MM.1S (cell line): ENCODE measurements around the gene SLC2A1.

Experiments used
- DNase-seq: peaks from one replicate; pipeline ENCODE4 v3.0.0-alpha.2; 2015
- H2AFZ ChIP-seq: fragments of 300-600 bp; sonication (generic); 2 replicates; pipeline ENCODE4 v1.6.0; 2016; ENCODE audit warnings: antibody characterized with exemption, low read length
- H3F3A ChIP-seq: fragments of 300-600 bp; sonication (generic); 2 replicates; pipeline ENCODE4 v1.6.1; 2016; ENCODE audit warnings: mild to moderate bottlenecking, antibody characterized with exemption, low read length, moderate library complexity, mixed read lengths; ENCODE audit not compliant: insufficient read depth
- H3K27ac ChIP-seq: fragments of 300-600 bp; sonication (generic); 2 replicates; pipeline ENCODE4 v1.5.1; 2016; ENCODE audit warnings: mild to moderate bottlenecking, low read length
- H3K27me3 ChIP-seq: fragments of 300-600 bp; sonication (generic); replicated peaks from 2 replicates; pipeline ENCODE4 v1.6.0; 2016; ENCODE audit warnings: low read length; ENCODE audit not compliant: insufficient read depth
- H3K36me3 ChIP-seq: fragments of 300-600 bp; sonication (generic); replicated peaks from 2 replicates; pipeline ENCODE4 v1.6.1; 2016; ENCODE audit warnings: mild to moderate bottlenecking, low read length, mixed read lengths; ENCODE audit not compliant: insufficient read depth
- H3K4me1 ChIP-seq: fragments of 300-600 bp; sonication (generic); 2 replicates; pipeline ENCODE4 v1.6.1; 2016; ENCODE audit warnings: low read length, mixed read lengths
- H3K4me2 ChIP-seq: fragments of 300-600 bp; sonication (generic); 2 replicates; pipeline ENCODE4 v1.6.0; 2016; ENCODE audit warnings: low read depth, low read length
- H3K4me3 ChIP-seq: fragments of 300-600 bp; sonication (generic); 2 replicates; pipeline ENCODE4 v1.5.1; 2016; ENCODE audit warnings: low read length, mixed read lengths
- H3K79me2 ChIP-seq: fragments of 300-600 bp; sonication (generic); 2 replicates; pipeline ENCODE4 v1.6.1; 2016; ENCODE audit warnings: mixed run types, low read length, mixed read lengths
- H3K9ac ChIP-seq: fragments of 300-600 bp; sonication (generic); 2 replicates; pipeline ENCODE4 v1.6.1; 2016; ENCODE audit warnings: low read length, mixed read lengths
- H3K9me2 ChIP-seq: fragments of 300-600 bp; sonication (generic); replicated peaks from 2 replicates; pipeline ENCODE4 v1.6.1; 2016; ENCODE audit warnings: mild to moderate bottlenecking, low read length, mixed read lengths; ENCODE audit not compliant: insufficient read depth
- H3K9me3 ChIP-seq: fragments of 300-600 bp; sonication (generic); replicated peaks from 2 replicates; pipeline ENCODE4 v1.6.1; 2016; ENCODE audit warnings: mild to moderate bottlenecking, low read length, mixed read lengths; ENCODE audit not compliant: insufficient read depth
- H4K20me1 ChIP-seq: fragments of 300-600 bp; sonication (generic); 2 replicates; pipeline ENCODE4 v1.6.1; 2016; ENCODE audit warnings: mild to moderate bottlenecking, low read length, moderate library complexity, mixed read lengths; ENCODE audit not compliant: insufficient read depth
- EZH2 ChIP-seq: fragments of 300-600 bp; sonication (generic); optimal IDR thresholded peaks from 2 replicates; pipeline ENCODE3; 2017; ENCODE audit warnings: low read depth, mild to moderate bottlenecking, antibody characterized with exemption, low read length, mixed read lengths
- EZH2phosphoT487 ChIP-seq: fragments of 300-600 bp; sonication (generic); IDR thresholded peaks from 2 replicates; pipeline ENCODE4 v1.6.1; 2018; ENCODE audit warnings: antibody characterized with exemption, low read length
- TF ChIP-seq, protein P1 (sequence below): fragments of 300-600 bp; sonication (generic); IDR thresholded peaks from 2 replicates; pipeline ENCODE4 v1.5.1; 2016; ENCODE audit warnings: antibody characterized with exemption, low read length, mixed read lengths

Gene SLC2A1

DNA sequence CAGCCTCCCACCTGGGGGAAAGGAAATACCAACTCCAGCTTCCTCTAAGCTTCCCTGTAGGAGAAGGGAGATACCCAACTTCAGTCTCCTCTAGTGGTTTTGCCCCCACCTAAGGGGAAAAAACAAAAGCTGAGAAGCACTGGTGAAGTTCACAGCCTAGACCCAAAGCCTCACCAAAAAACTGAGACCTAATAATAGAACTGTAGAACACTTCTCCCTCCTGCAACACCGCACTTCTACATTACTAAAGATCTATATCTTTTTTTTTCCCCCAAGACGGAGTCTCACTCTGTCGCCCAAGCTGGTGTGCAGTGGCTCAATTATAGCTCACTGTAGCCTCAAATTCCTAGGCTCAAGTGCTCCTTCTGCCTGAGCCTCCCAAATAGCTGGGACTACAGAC lies 43.2 kb downstream of the SLC2A1 start:
- Histone ChIP-seq H3F3A (no peaks in the 10 kb centered on the region), H4K20me1 (no peaks in the 10 kb centered on the region), H2AFZ (no peak overlapping the region), H3K27ac (no peak overlapping the region), H3K36me3 (no peaks in the 10 kb centered on the region), H3K9ac (no peak overlapping the region), H3K79me2 (no peaks in the 10 kb centered on the region), H3K4me2 (no peak overlapping the region), H3K9me3 (no peaks in the 10 kb centered on the region), H3K9me2 (no peaks in the 10 kb centered on the region), H3K4me3 (no peak overlapping the region), H3K4me1 (no peaks in the 10 kb centered on the region), H3K27me3 (no peaks in the 10 kb centered on the region)
- no peak for DNase-seq
- TF ChIP-seq EZH2: no peak

DNA sequence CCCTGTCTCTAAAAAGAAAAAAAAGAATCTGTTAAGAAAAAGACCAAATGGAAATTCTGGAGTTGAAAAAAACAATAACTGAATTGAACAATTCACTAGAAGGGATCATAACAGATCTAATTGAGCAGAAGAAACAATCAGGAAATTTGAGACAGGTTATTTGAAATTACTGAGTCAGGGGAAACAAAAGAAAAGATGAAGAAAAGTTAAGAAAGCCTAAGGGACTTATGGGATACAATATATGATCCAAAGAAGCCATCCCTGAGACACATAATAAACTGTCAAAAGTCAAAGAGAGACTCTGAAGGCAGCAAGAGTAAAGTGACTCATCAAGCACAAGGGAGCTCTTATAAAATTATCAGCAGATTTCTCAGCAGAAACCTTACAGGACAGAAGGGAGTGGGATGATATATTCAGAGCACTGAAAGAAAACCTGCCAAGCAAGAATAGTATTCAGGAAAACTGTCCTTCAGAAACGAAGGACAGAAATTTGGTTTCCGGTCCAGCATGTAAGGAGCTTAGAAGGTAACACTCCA lies 44.5 kb downstream of the SLC2A1 start:
- no peaks in the 10 kb centered on the region for H4K20me1 ChIP-seq
- no peak overlapping the region for H3K4me3 ChIP-seq
- H3K36me3 ChIP-seq: no peaks in the 10 kb centered on the region
- H3K79me2 ChIP-seq: no peaks in the 10 kb centered on the region
- H3K9ac ChIP-seq: no peak overlapping the region
- no peaks in the 10 kb centered on the region for H3K9me2 ChIP-seq
- H2AFZ ChIP-seq: no peak overlapping the region
- no peak for DNase-seq
- H3K27ac ChIP-seq: no peak overlapping the region
- H3K9me3 ChIP-seq: no peaks in the 10 kb centered on the region
- H3K4me1 ChIP-seq: no peaks in the 10 kb centered on the region
- TF ChIP-seq EZH2phosphoT487: no peak
- no peak for TF ChIP-seq EZH2
- TF ChIP-seq, protein P1, sequence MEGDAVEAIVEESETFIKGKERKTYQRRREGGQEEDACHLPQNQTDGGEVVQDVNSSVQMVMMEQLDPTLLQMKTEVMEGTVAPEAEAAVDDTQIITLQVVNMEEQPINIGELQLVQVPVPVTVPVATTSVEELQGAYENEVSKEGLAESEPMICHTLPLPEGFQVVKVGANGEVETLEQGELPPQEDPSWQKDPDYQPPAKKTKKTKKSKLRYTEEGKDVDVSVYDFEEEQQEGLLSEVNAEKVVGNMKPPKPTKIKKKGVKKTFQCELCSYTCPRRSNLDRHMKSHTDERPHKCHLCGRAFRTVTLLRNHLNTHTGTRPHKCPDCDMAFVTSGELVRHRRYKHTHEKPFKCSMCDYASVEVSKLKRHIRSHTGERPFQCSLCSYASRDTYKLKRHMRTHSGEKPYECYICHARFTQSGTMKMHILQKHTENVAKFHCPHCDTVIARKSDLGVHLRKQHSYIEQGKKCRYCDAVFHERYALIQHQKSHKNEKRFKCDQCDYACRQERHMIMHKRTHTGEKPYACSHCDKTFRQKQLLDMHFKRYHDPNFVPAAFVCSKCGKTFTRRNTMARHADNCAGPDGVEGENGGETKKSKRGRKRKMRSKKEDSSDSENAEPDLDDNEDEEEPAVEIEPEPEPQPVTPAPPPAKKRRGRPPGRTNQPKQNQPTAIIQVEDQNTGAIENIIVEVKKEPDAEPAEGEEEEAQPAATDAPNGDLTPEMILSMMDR: no peak
- H3F3A ChIP-seq: no peaks in the 10 kb centered on the region
- H3K4me2 ChIP-seq: no peak overlapping the region
- H3K27me3 ChIP-seq: no peaks in the 10 kb centered on the region

DNA sequence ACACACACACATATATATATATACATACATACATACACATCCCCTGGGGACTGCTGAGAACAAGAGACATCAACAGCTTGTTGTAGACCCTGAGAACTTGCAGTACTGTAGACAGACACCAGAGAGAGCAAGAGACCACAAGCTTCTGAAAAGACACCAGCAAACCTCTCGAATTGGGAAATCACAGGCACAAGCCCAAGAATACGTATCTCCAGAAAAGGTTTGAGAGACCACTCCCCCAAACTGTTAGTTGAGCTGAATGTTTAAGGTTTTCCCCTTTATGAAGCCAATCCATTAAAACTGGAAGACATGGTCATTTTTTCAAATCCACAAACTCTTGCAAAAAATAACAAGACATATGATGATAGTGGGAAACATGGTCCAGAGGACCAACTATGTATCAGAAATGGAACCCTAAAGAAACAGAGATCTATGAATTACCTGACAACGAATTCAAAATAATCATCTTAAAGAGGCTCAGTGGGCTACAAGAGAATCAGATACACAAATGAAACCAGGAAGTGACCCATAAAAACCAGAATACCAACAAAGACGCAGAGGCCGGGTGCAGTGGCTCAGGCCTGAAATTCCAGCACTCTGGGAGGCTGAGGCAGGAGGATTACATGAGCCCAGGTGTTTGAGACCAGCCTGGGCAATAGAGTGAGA lies 45.1 kb downstream of the SLC2A1 start:
- Histone ChIP-seq H4K20me1 (no peaks in the 10 kb centered on the region), H3F3A (no peaks in the 10 kb centered on the region), H3K27me3 (no peaks in the 10 kb centered on the region), H3K4me3 (no peak overlapping the region), H3K9me3 (no peaks in the 10 kb centered on the region), H3K9me2 (no peaks in the 10 kb centered on the region), H3K4me2 (no peak overlapping the region), H3K79me2 (no peaks in the 10 kb centered on the region), H3K4me1 (no peaks in the 10 kb centered on the region), H3K9ac (no peak overlapping the region), H3K27ac (no peak overlapping the region), H3K36me3 (no peaks in the 10 kb centered on the region), H2AFZ (no peak overlapping the region)
- TF ChIP-seq EZH2phosphoT487: no peak
- no peak for TF ChIP-seq EZH2
- TF ChIP-seq, protein P1: peak; percentile 65
- DNase-seq: peak; percentile 78

DNA sequence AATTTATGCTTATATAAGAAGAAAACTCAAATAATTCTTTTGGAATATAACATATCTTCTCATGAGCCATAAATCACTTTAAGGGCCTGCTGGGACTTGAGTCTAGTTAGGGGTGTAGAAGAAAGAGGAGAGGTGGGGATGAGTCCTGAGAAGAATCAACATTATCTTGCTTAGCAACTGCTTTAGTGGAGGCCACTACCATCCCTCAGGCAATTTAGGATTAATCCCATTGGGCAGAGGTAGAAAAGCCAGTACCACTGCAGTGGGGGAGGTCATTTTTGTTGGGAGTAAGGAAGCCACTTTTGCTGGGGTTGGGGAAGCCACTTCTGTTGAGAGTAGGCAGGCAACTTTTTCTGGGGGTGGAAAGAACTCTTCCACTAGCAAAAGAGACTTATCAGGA lies 47.7 kb downstream of the SLC2A1 start:
- Histone ChIP-seq H3K4me2 (no peak overlapping the region), H3K9me2 (no peaks in the 10 kb centered on the region), H4K20me1 (no peaks in the 10 kb centered on the region), H3K4me3 (no peak overlapping the region), H3K9ac (no peak overlapping the region), H3K27me3 (no peaks in the 10 kb centered on the region), H2AFZ (no peak overlapping the region), H3K4me1 (no peaks in the 10 kb centered on the region), H3F3A (no peaks in the 10 kb centered on the region), H3K9me3 (no peaks in the 10 kb centered on the region), H3K79me2 (no peaks in the 10 kb centered on the region), H3K27ac (no peak overlapping the region), H3K36me3 (no peaks in the 10 kb centered on the region)
- DNase-seq: no peak
- TF ChIP-seq EZH2: no peak
